ENCODE measurements around the gene LARGE1.

- TF ChIP-seq POLR2A (IDR thresholded peaks at IDR 0.05; ENCODE audit: low read depth, low read length) = no peak
- TF ChIP-seq POLR2AphosphoS5 (IDR thresholded peaks at IDR 0.05; ENCODE audit: low read depth, low read length) = no peak
- no peak for TF ChIP-seq TAF1 (IDR thresholded peaks at IDR 0.05; ENCODE audit: low read depth, low read length)
- TF ChIP-seq PAX5 (IDR thresholded peaks at IDR 0.05; ENCODE audit: insufficient read depth, low read length, severe bottlenecking) = no peak
- TF ChIP-seq SPI1 (IDR thresholded peaks at IDR 0.05; ENCODE audit: low read depth, low read length) = no peak
- TF ChIP-seq POU2F2 (IDR thresholded peaks at IDR 0.05; ENCODE audit: low read depth, low read length) = no peak
Observed at GRCh38 chr22:33380789-33381530, 539.3 kb downstream of the LARGE1 start.
